T-cell (primary cell): Measurements from ENCODE around the gene TMEM225B. TPM values are rescaled to one million over a fixed set of nuclear protein-coding genes. Genes with fewer than 3 reads are reported as not detected.

Source experiments
- ATAC-seq, 4 experiments: fragments of 200-7000 bp in 3 of 4; fragments of 150-1000 bp in 1 of 4; cut with Tn5 transposase; replicated peaks in 1 of 4; 1 replicate in 3 of 4; 2 replicates in 1 of 4; pipeline ENCODE4 v1.10.0; 2021; ENCODE audit warnings: moderate library complexity in 3 of 4, mild to moderate bottlenecking in 2 of 4, moderate number of reproducible peaks in 1 of 4
- CTCF ChIA-PET, 2 donors: fragments of 300-600 bp; sonication (Branson Sonifier 250); formaldehyde crosslinking; loops; one replicate each; lab custom pipeline; 2022; ENCODE audit warnings: antibody characterized with exemption in 2 of 2; lab: Charles Lee
- POLR2A ChIA-PET, 2 donors: fragments of 300-600 bp; sonication (Branson Sonifier 250); formaldehyde crosslinking; loops; one replicate each; lab custom pipeline; 2022; ENCODE audit warnings: antibody characterized with exemption in 2 of 2; lab: Charles Lee
- DNase-seq, 35 experiments: peaks; one replicate each; pipeline versions ENCODE4 v3.0.0 to v3.0.0-alpha.2; 2013 to 2023
- H3K27ac ChIP-seq: one replicate; pipeline ENCODE4 v1.5.1; 2013; ENCODE audit warnings: low read length
- H3K27me3 ChIP-seq, 2 experiments: replicated peaks in 1 of 2; 1 replicate in 1 of 2; 2 replicates in 1 of 2; pipeline versions ENCODE4 v1.6.1 to v1.7.0; 2013; ENCODE audit warnings: low read length in 1 of 2, mixed read lengths in 1 of 2; ENCODE audit not compliant: control insufficient read depth in 2 of 2, insufficient read depth in 2 of 2; ENCODE audit errors: extremely low read depth in 1 of 2
- H3K36me3 ChIP-seq, 2 donors: 1 replicate in 1 of 2; 2 replicates in 1 of 2; pipeline versions ENCODE4 v1.6.1 to v1.7.0; 2013; ENCODE audit warnings: low read length in 1 of 2; ENCODE audit not compliant: control insufficient read depth in 2 of 2, insufficient read depth in 1 of 2; ENCODE audit errors: extremely low read depth in 1 of 2
- H3K4me1 ChIP-seq, 2 experiments: 1 replicate in 1 of 2; 2 replicates in 1 of 2; pipeline versions ENCODE4 v1.6.1 to v1.7.0; 2013; ENCODE audit warnings: low read length in 2 of 2, mixed read lengths in 1 of 2; ENCODE audit not compliant: insufficient read depth in 2 of 2, control insufficient read depth in 1 of 2; ENCODE audit errors: extremely low read depth in 1 of 2
- H3K4me3 ChIP-seq, 2 donors: 1 replicate in 1 of 2; 2 replicates in 1 of 2; pipeline versions ENCODE4 v1.5.1 to v1.7.0; 2013; ENCODE audit warnings: mild to moderate bottlenecking in 2 of 2, low read length in 1 of 2, moderate library complexity in 1 of 2; ENCODE audit not compliant: control insufficient read depth in 1 of 2; ENCODE audit errors: extremely low read depth in 1 of 2
- H3K9me3 ChIP-seq: 2 replicates; pipeline ENCODE4 v1.7.0; 2013
- H3K27ac Mint-ChIP-seq, 2 donors: one replicate each; pipeline ENCODE4 v1.8.0; 2020 to 2021; ENCODE audit warnings: mild to moderate bottlenecking in 2 of 2, mixed read lengths in 2 of 2
- H3K27me3 Mint-ChIP-seq, 2 donors: one replicate each; pipeline ENCODE4 v1.8.0; 2021 to 2022; ENCODE audit warnings: mixed read lengths in 2 of 2
- H3K36me3 Mint-ChIP-seq: one replicate; pipeline ENCODE4 v1.8.0; 2021; ENCODE audit warnings: mixed read lengths
- H3K4me1 Mint-ChIP-seq, 3 donors: one replicate each; pipeline ENCODE4 v1.8.0; 2020 to 2022; ENCODE audit warnings: mixed read lengths in 3 of 3, mild to moderate bottlenecking in 1 of 3
- H3K4me3 Mint-ChIP-seq, 3 donors: one replicate each; pipeline ENCODE4 v1.8.0; 2020 to 2022; ENCODE audit warnings: mild to moderate bottlenecking in 3 of 3, mixed read lengths in 3 of 3, moderate library complexity in 3 of 3
- H3K9me3 Mint-ChIP-seq, 3 donors: one replicate each; pipeline ENCODE4 v1.8.0; 2020 to 2022; ENCODE audit warnings: mixed read lengths in 3 of 3
- WGBS: methylation state at CpG from one replicate; pipeline ENCODE4 v1.1.5; 2013; ENCODE audit warnings: missing lambda C conversion rate; ENCODE audit not compliant: insufficient coverage; 5-methylcytosine and 5-hydroxymethylcytosine counted together
- total RNA-seq, 35 experiments: library from RNA in 6 of 35; stranded (reverse) in 6 of 35; fragments of 120-200 nt in 1 of 35; gene quantifications; one replicate each; pipeline versions ENCODE4 v1.2.1 to v1.2.4 and lab custom pipeline; 2013 to 2026

TMEM225B gene
- total RNA-seq, 5 donors from 2014 or later (not counting 1 experiment from before 2014, with no cell fraction given) = 0.85 to 2.6 (median 1.1) TPM

GRCh38 chr7:99571768-99572167, 26.3 kb upstream of the TMEM225B start:
- H3K27ac Mint-ChIP-seq = peak overlapping the region in 1 of 2 donors; percentile 2
- Histone ChIP-seq H3K27me3 (no peaks in the 10 kb centered on the region), H3K27ac (no peak overlapping the region), H3K4me3 (no peak overlapping the region), H3K4me1 (no peaks in the 10 kb centered on the region), H3K9me3 (no peaks in the 10 kb centered on the region), H3K36me3 (peaks cover 0 to 28% of the 10 kb centered on the region in 2 donors)
- 100% methylated on average over 2 of the region's 3 CpGs for WGBS
- H3K9me3 Mint-ChIP-seq = no peaks in the 10 kb centered on the region
- ATAC-seq (no peak), DNase-seq (no peak)
- H3K4me1 Mint-ChIP-seq = peaks cover 3 to 7% (median 4%) of the 10 kb centered on the region in 3 donors
- H3K27me3 Mint-ChIP-seq = no peaks in the 10 kb centered on the region
- ChIA-PET POLR2A (interaction anchor here in 1 of 2 donors (0.6 kb wide), 1 partner anchor 1054 kb away, joined by 3 read pairs; no protein-coding TSS in a partner anchor), CTCF (no interaction called here)
- H3K36me3 Mint-ChIP-seq = peaks cover 42% of the 10 kb centered on the region
- H3K4me3 Mint-ChIP-seq = no peak overlapping the region

GRCh38 chr7:99573257-99573656, 24.8 kb upstream of the TMEM225B start:
- H3K4me1 ChIP-seq = no peaks in the 10 kb centered on the region
- peaks cover 0 to 24% of the 10 kb centered on the region in 2 donors for H3K36me3 ChIP-seq
- H3K27me3 ChIP-seq = no peaks in the 10 kb centered on the region
- H3K36me3 Mint-ChIP-seq = peaks cover 42% of the 10 kb centered on the region
- DNase-seq (no peak), ATAC-seq (no peak)
- no peaks in the 10 kb centered on the region for H3K27me3 Mint-ChIP-seq
- H3K4me3 Mint-ChIP-seq = no peak overlapping the region
- peaks cover 3 to 7% (median 4%) of the 10 kb centered on the region in 3 donors for H3K4me1 Mint-ChIP-seq
- ChIA-PET POLR2A (no interaction called here), CTCF (no interaction called here)
- WGBS = no CpG with 5 or more reads among the region's 1 CpG
- no peak overlapping the region for H3K27ac Mint-ChIP-seq
- no peak overlapping the region for H3K4me3 ChIP-seq
- no peaks in the 10 kb centered on the region for H3K9me3 ChIP-seq
- H3K9me3 Mint-ChIP-seq = no peaks in the 10 kb centered on the region
- H3K27ac ChIP-seq = no peak overlapping the region

GRCh38 chr7:99576251-99576650, 21.8 kb upstream of the TMEM225B start:
- Histone ChIP-seq H3K27me3 (no peaks in the 10 kb centered on the region), H3K27ac (no peak overlapping the region), H3K4me3 (no peak overlapping the region), H3K9me3 (no peaks in the 10 kb centered on the region), H3K4me1 (peaks cover 0 to 15% of the 10 kb centered on the region in 2 experiments), H3K36me3 (peaks cover 0 to 23% of the 10 kb centered on the region in 2 donors)
- Mint-ChIP-seq H3K4me3 (no peak overlapping the region), H3K36me3 (peaks cover 27% of the 10 kb centered on the region), H3K9me3 (no peaks in the 10 kb centered on the region), H3K27ac (no peak overlapping the region), H3K27me3 (no peaks in the 10 kb centered on the region), H3K4me1 (peaks cover 13 to 16% (median 13%) of the 10 kb centered on the region in 3 donors)
- no peak for ATAC-seq
- POLR2A ChIA-PET = interaction anchor here (0.5 to 0.6 kb wide), 2 partner anchors 17 to 347 kb away, joined by 4 to 8 read pairs; no protein-coding TSS in a partner anchor
- CTCF ChIA-PET = no interaction called here
- DNase-seq = no peak
- no CpG with 5 or more reads among the region's 3 CpGs for WGBS

- no peaks in the 10 kb centered on the region for H3K9me3 ChIP-seq
- H3K36me3 ChIP-seq = no peaks in the 10 kb centered on the region
- Mint-ChIP-seq H3K9me3 (no peaks in the 10 kb centered on the region), H3K4me3 (peak overlapping the region; percentile 82 to 91 (median 91)), H3K36me3 (no peaks in the 10 kb centered on the region), H3K4me1 (peaks cover 12 to 15% (median 14%) of the 10 kb centered on the region in 3 donors), H3K27ac (peak overlapping the region; percentile 71 to 72), H3K27me3 (no peaks in the 10 kb centered on the region)
- WGBS = 56% methylated on average over 3 of the region's 10 CpGs
- H3K27me3 ChIP-seq = no peaks in the 10 kb centered on the region
- H3K27ac ChIP-seq = peak overlapping the region; percentile 6
- POLR2A ChIA-PET = interaction anchor here in 1 of 2 donors (0.6 kb wide), 1 partner anchor 8 kb away, joined by 4 read pairs; no protein-coding TSS in a partner anchor
- ATAC-seq (no peak), DNase-seq (no peak)
- H3K4me3 ChIP-seq = peak overlapping the region; percentile 63 to 86
- CTCF ChIA-PET = interaction anchor here in 1 of 2 donors (0.5 to 0.9 kb wide), 2 partner anchors 157 to 171 kb away, joined by 3 read pairs; partner anchors contain the start of gene PDAP1
- peaks cover 0 to 15% of the 10 kb centered on the region in 2 experiments for H3K4me1 ChIP-seq
Observed at GRCh38 chr7:99579281-99579955, 18.6 kb upstream of the TMEM225B start.

GRCh38 chr7:99579956-99580777, 17.9 kb upstream of the TMEM225B start:
- peaks cover 0 to 15% of the 10 kb centered on the region in 2 experiments for H3K4me1 ChIP-seq
- POLR2A ChIA-PET = interaction anchor here (0.6 to 0.7 kb wide), 4 partner anchors 9 to 257 kb away, joined by 3 to 7 read pairs (median 4); partner anchors contain the start of gene ZSCAN25 (in 1 of the 2)
- H3K9me3 Mint-ChIP-seq = no peaks in the 10 kb centered on the region
- peak overlapping the region; percentile 82 to 91 (median 91) for H3K4me3 Mint-ChIP-seq
- CTCF ChIA-PET = interaction anchor here in 1 of 2 donors (0.5 to 0.9 kb wide), 2 partner anchors 20 to 172 kb away, joined by 3 to 4 read pairs; partner anchors contain the start of gene PDAP1
- WGBS = 2% methylated on average over 43 of the region's 54 CpGs
- H3K27me3 ChIP-seq = no peaks in the 10 kb centered on the region
- H3K36me3 Mint-ChIP-seq = no peaks in the 10 kb centered on the region
- peak overlapping the region; percentile 76 to 81 for H3K27ac Mint-ChIP-seq
- peak overlapping the region; percentile 63 to 86 for H3K4me3 ChIP-seq
- ATAC-seq = peak; percentile 83 to 90 (median 85)
- H3K27ac ChIP-seq = peak overlapping the region; percentile 39
- H3K27me3 Mint-ChIP-seq = no peaks in the 10 kb centered on the region
- no peaks in the 10 kb centered on the region for H3K36me3 ChIP-seq
- H3K4me1 Mint-ChIP-seq = peaks cover 12 to 15% (median 14%) of the 10 kb centered on the region in 3 donors
- H3K9me3 ChIP-seq = no peaks in the 10 kb centered on the region
- peak in 34 of 35 experiments; percentile 16 to 74 (median 50) for DNase-seq
